ENCODE measurements around the gene TMEM63A. TPM values are rescaled to one million over a fixed set of nuclear protein-coding genes. Genes with fewer than 3 reads are reported as not detected.

Gene TMEM63A
- total and polyA plus RNA-seq, 10 of the 15 experiments (the other 5 are each of a cell fraction or from before 2014, with no cell fraction given) = 1.3 to 33.5 (median 15.2) TPM

DNA sequence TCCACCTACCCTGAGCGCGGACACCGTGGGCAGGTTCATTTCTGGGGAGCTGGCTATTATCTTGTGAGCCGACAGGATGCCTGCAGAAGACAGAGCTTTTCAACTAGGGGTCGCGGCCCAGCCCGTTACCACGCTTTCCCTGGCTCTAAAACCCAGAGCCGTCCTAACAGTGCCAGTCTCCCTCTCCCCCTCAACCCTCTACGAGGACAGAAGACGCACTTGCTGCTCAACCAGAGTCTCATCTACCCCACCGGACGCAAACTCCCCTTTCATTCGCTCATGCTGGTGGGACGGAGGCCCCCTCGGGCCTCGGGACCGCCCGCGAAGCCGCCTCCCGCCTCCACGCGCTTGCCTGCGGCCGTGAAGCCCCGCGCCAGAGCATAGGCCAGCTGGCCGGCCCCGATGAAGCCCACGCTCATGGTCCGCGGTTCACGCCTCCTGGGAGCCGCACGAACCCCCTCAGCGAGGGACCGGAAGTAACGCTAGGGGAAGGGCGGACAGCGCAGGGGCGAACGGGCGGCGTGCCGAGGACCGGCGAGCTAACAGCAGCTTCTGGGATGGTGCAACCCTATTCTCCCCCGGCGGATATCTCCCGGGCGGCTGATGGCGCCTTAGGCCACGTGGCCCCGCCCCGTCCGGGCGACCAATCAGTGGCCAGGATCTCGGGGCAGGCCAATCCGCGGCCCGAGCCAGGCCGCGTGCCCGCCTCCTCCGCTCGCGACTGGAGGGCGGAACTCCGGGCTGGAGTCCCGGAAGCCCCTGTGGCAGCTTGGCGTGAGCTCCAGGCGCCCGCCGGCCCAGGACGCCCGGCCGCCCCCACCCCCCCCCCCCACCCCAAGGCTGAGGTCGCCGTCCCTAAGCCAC lies 41.7 kb upstream of the TMEM63A start, which contains the start of gene PYCR2 (continued):
- peak; percentile 71; the same call in 1 of the 2 replicates for TF ChIP-seq ATF3 (IDR thresholded peaks at IDR 0.05; ENCODE audit: borderline replicate concordance, extremely low read depth, low read depth, low read length)
- peak; percentile 79; the same call in 2 of the 3 replicates for TF ChIP-seq POU2F2 (IDR thresholded peaks at IDR 0.05; ENCODE audit: borderline replicate concordance, low read depth, low read length)
- no peak for TF ChIP-seq ATF2 (IDR thresholded peaks at IDR 0.05; ENCODE audit: low read length)
- peak; percentile 77 for TF ChIP-seq RELA (IDR thresholded peaks at IDR 0.05; ENCODE audit: borderline replicate concordance, partially characterized antibody)
- no peak for TF ChIP-seq RCOR1 (conservative IDR thresholded peaks at IDR 0.05; ENCODE audit: low read depth, low read length)
- TF ChIP-seq BCL3 (IDR thresholded peaks at IDR 0.05; ENCODE audit: borderline replicate concordance, insufficient read depth, low read depth, low read length, poor library complexity, severe bottlenecking) = peak; percentile 33
- TF ChIP-seq MYC (IDR thresholded peaks at IDR 0.05; ENCODE audit: insufficient read depth, insufficient read length, insufficient replicate concordance, low read length, severe bottlenecking) = peak; percentile 75
- TF ChIP-seq SRF (IDR thresholded peaks at IDR 0.05; ENCODE audit: low read depth in 2 of 2, low read length in 2 of 2) = 0 out of 4 replicates have a peak, but pooled peaks of 1 of the 2 experiments have one; percentile 18
- TF ChIP-seq KDM1A (IDR thresholded peaks at IDR 0.05; ENCODE audit: borderline replicate concordance) = no peak
- TF ChIP-seq, protein P1, sequence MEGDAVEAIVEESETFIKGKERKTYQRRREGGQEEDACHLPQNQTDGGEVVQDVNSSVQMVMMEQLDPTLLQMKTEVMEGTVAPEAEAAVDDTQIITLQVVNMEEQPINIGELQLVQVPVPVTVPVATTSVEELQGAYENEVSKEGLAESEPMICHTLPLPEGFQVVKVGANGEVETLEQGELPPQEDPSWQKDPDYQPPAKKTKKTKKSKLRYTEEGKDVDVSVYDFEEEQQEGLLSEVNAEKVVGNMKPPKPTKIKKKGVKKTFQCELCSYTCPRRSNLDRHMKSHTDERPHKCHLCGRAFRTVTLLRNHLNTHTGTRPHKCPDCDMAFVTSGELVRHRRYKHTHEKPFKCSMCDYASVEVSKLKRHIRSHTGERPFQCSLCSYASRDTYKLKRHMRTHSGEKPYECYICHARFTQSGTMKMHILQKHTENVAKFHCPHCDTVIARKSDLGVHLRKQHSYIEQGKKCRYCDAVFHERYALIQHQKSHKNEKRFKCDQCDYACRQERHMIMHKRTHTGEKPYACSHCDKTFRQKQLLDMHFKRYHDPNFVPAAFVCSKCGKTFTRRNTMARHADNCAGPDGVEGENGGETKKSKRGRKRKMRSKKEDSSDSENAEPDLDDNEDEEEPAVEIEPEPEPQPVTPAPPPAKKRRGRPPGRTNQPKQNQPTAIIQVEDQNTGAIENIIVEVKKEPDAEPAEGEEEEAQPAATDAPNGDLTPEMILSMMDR (IDR thresholded peaks at IDR 0.05 in 2 of 3, conservative IDR thresholded peaks at IDR 0.05 in 1 of 3; ENCODE audit: control insufficient read depth in 2 of 3, extremely low read depth in 1 of 3, insufficient read depth in 1 of 3, low read depth in 3 of 3, low read length in 3 of 3) = no peak
- TF ChIP-seq POLR2AphosphoS2 (IDR thresholded peaks at IDR 0.05; ENCODE audit: low read depth, low read length) = 0 out of 2 replicates have a peak, but pooled peaks have one; percentile 41
- TF ChIP-seq RFX5 (IDR thresholded peaks at IDR 0.05; ENCODE audit: low read depth, low read length) = 0 out of 2 replicates have a peak, but pooled peaks have one; percentile 33
- no peak for TF ChIP-seq FOXM1 (IDR thresholded peaks at IDR 0.05; ENCODE audit: low read depth, low read length)
- TF ChIP-seq HDAC2 (IDR thresholded peaks at IDR 0.05) = no peak
- TF ChIP-seq RUNX3 (IDR thresholded peaks at IDR 0.05; ENCODE audit: low read length) = peak; percentile 71
- no peak for TF ChIP-seq TARDBP (IDR thresholded peaks at IDR 0.05; ENCODE audit: borderline replicate concordance)
- peak; percentile 48; the same call in 1 of the 2 replicates for TF ChIP-seq CBFB (IDR thresholded peaks at IDR 0.05; ENCODE audit: low read depth)
- peak; percentile 20 for TF ChIP-seq SIX5 (IDR thresholded peaks at IDR 0.05; ENCODE audit: low read depth, low read length, severe bottlenecking)
- TF ChIP-seq CHD4 (IDR thresholded peaks at IDR 0.05) = no peak
- peak in 1 of 2 experiments; percentile 46; a peak in 2 of 4 replicates for TF ChIP-seq ETV6 (conservative IDR thresholded peaks at IDR 0.05 in 1 of 2, IDR thresholded peaks at IDR 0.05 in 1 of 2; ENCODE audit: borderline replicate concordance in 1 of 2, low read depth in 1 of 2)
- no peak for TF ChIP-seq SMAD1 (IDR thresholded peaks at IDR 0.05; ENCODE audit: low read depth, partially characterized antibody)
- TF ChIP-seq, protein P2, sequence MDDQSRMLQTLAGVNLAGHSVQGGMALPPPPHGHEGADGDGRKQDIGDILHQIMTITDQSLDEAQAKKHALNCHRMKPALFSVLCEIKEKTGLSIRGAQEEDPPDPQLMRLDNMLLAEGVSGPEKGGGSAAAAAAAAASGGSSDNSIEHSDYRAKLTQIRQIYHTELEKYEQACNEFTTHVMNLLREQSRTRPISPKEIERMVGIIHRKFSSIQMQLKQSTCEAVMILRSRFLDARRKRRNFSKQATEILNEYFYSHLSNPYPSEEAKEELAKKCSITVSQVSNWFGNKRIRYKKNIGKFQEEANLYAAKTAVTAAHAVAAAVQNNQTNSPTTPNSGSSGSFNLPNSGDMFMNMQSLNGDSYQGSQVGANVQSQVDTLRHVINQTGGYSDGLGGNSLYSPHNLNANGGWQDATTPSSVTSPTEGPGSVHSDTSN (IDR thresholded peaks at IDR 0.05; ENCODE audit: insufficient replicate concordance, low read depth, low read length) = no peak
